Peyer's patch (tissue), 4 donors: ENCODE results near the gene AP5B1. TPM values are rescaled to one million over a fixed set of nuclear protein-coding genes. Genes with fewer than 3 reads are reported as not detected.

Source experiments
- DNase-seq, 3 donors: peaks; one replicate each; pipeline ENCODE4 v3.0.0-alpha.2; 2017 to 2019
- H3K27ac ChIP-seq, 4 donors: fragments of 200-600 bp; sonication (generic); one replicate each; pipeline ENCODE4 v1.5.1; 2016 to 2019
- H3K27me3 ChIP-seq, 2 donors: fragments of 200-600 bp; sonication (generic); one replicate each; pipeline ENCODE4 v1.5.1; 2019
- H3K36me3 ChIP-seq, 3 donors: fragments of 200-600 bp; sonication (generic); one replicate each; pipeline ENCODE4 v1.5.1; 2016 to 2019
- H3K4me1 ChIP-seq, 4 donors: fragments of 200-600 bp; sonication (generic); one replicate each; pipeline ENCODE4 v1.5.1; 2016 to 2019
- H3K4me3 ChIP-seq, 4 donors: fragments of 200-600 bp; sonication (generic); 1 replicate in 3 of 4; 2 replicates in 1 of 4; pipeline ENCODE4 v1.5.1; 2016 to 2019; ENCODE audit warnings: mild to moderate bottlenecking in 1 of 4
- H3K9me3 ChIP-seq, 4 donors: fragments of 200-600 bp; sonication (generic); one replicate each; pipeline ENCODE4 v1.5.1; 2016 to 2019; ENCODE audit warnings: mild to moderate bottlenecking in 1 of 4
- CTCF ChIP-seq, 6 experiments: fragments of 450-650 bp in 4 of 6; fragments of 200-600 bp in 2 of 6; sonication (generic) in 1 of 6; IDR thresholded peaks; one replicate each; pipeline ENCODE4 v1.5.1; 2017 to 2019; ENCODE audit warnings: antibody characterized with exemption in 6 of 6, mild to moderate bottlenecking in 3 of 6, moderate library complexity in 1 of 6
- POLR2A ChIP-seq, 2 donors: fragments of 450-650 bp; IDR thresholded peaks; one replicate each; pipeline ENCODE4 v1.5.1; 2017; ENCODE audit warnings: antibody characterized with exemption in 2 of 2, mild to moderate bottlenecking in 2 of 2, moderate library complexity in 2 of 2
- total RNA-seq, 4 donors: library from RNA; depleted of rRNA; stranded (reverse); fragments of >200 nt; gene quantifications; one replicate each; pipeline ENCODE4 v1.1.0, GENCODE V29; 2016

The AP5B1 gene
- total RNA-seq, 4 donors from 2014 or later = 14.9 to 35.8 (median 35.0) TPM

GRCh38 chr11:65779919-65780769 is 632 bp downstream of the AP5B1 start:
- H3K36me3 ChIP-seq = peaks cover 0 to 22% (median 0%) of the 10 kb centered on the region in 3 donors
- H3K9me3 ChIP-seq = no peaks in the 10 kb centered on the region
- H3K27me3 ChIP-seq = no peaks in the 10 kb centered on the region
- TF ChIP-seq CTCF (IDR thresholded peaks at IDR 0.05) (peak; percentile 97 to 100 (median 99)), POLR2A (IDR thresholded peaks at IDR 0.05) (peak in 1 of 2 donors; percentile 55)
- H3K27ac ChIP-seq = peak overlapping the region; percentile 88 to 92 (median 91)
- peak overlapping the region; percentile 86 to 96 (median 94) for H3K4me3 ChIP-seq
- peak; percentile 69 to 92 (median 89) for DNase-seq
- peaks cover 0 to 19% (median 11%) of the 10 kb centered on the region in 4 donors for H3K4me1 ChIP-seq

DNA sequence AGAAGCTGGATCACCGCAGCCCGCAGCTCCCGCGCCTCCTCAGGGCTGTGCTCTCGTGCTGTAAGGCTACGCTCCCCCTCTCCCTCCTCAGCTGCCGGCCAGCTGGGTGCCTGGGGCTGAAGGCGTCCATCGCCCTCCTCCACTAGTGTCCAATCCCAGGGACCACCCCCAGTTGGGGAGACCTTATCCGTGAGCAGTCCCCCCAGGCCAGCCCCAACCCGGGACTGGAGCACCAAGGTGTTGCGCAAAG is 1.2 kb downstream of the AP5B1 start:
- H3K4me1 ChIP-seq = peaks cover 0 to 19% (median 11%) of the 10 kb centered on the region in 4 donors
- no peaks in the 10 kb centered on the region for H3K9me3 ChIP-seq
- TF ChIP-seq CTCF (IDR thresholded peaks at IDR 0.05) (no peak), POLR2A (IDR thresholded peaks at IDR 0.05) (no peak)
- no peak for DNase-seq
- H3K27ac ChIP-seq = peak overlapping the region in 3 of 4 donors; percentile 88 to 92 (median 90)
- H3K27me3 ChIP-seq = no peaks in the 10 kb centered on the region
- peak overlapping the region; percentile 86 to 96 (median 94) for H3K4me3 ChIP-seq
- peaks cover 0 to 22% (median 0%) of the 10 kb centered on the region in 3 donors for H3K36me3 ChIP-seq

- Histone ChIP-seq H3K9me3 (no peaks in the 10 kb centered on the region), H3K4me1 (peaks cover 0 to 19% (median 11%) of the 10 kb centered on the region in 4 donors), H3K4me3 (peak overlapping the region; percentile 86 to 96 (median 94)), H3K36me3 (peaks cover 0 to 22% (median 0%) of the 10 kb centered on the region in 3 donors), H3K27me3 (no peaks in the 10 kb centered on the region), H3K27ac (no peak overlapping the region)
- DNase-seq = peak in 1 of 3 donors; percentile 8
- no peak for TF ChIP-seq CTCF (IDR thresholded peaks at IDR 0.05)
- TF ChIP-seq POLR2A (IDR thresholded peaks at IDR 0.05) = no peak
These were observed 1.7 kb downstream of the AP5B1 start for GRCh38 chr11:65778901-65779668.

- no peaks in the 10 kb centered on the region for H3K27me3 ChIP-seq
- no peak overlapping the region for H3K27ac ChIP-seq
- H3K36me3 ChIP-seq = peaks cover 0 to 22% (median 0%) of the 10 kb centered on the region in 3 donors
- H3K4me3 ChIP-seq = no peak overlapping the region
- TF ChIP-seq POLR2A (IDR thresholded peaks at IDR 0.05) = no peak
- TF ChIP-seq CTCF (IDR thresholded peaks at IDR 0.05) = no peak
- peaks cover 0 to 19% (median 11%) of the 10 kb centered on the region in 4 donors for H3K4me1 ChIP-seq
- H3K9me3 ChIP-seq = no peaks in the 10 kb centered on the region
- peak in 2 of 3 donors; percentile 13 to 45 for DNase-seq
These were observed 2.3 kb downstream of the AP5B1 start for GRCh38 chr11:65778431-65778900.

- H3K9me3 ChIP-seq = no peaks in the 10 kb centered on the region
- TF ChIP-seq CTCF (IDR thresholded peaks at IDR 0.05) = no peak
- TF ChIP-seq POLR2A (IDR thresholded peaks at IDR 0.05) = no peak
- H3K27me3 ChIP-seq = no peaks in the 10 kb centered on the region
- peak in 1 of 3 donors; percentile 44 for DNase-seq
- H3K36me3 ChIP-seq = peaks cover 0 to 22% (median 0%) of the 10 kb centered on the region in 3 donors
- H3K4me3 ChIP-seq = no peak overlapping the region
- peaks cover 0 to 19% (median 11%) of the 10 kb centered on the region in 4 donors for H3K4me1 ChIP-seq
- H3K27ac ChIP-seq = no peak overlapping the region
These were observed 2.9 kb downstream of the AP5B1 start for GRCh38 chr11:65777821-65778361.
